ENCODE data around the gene CAMKMT.

- TF ChIP-seq, protein P1, sequence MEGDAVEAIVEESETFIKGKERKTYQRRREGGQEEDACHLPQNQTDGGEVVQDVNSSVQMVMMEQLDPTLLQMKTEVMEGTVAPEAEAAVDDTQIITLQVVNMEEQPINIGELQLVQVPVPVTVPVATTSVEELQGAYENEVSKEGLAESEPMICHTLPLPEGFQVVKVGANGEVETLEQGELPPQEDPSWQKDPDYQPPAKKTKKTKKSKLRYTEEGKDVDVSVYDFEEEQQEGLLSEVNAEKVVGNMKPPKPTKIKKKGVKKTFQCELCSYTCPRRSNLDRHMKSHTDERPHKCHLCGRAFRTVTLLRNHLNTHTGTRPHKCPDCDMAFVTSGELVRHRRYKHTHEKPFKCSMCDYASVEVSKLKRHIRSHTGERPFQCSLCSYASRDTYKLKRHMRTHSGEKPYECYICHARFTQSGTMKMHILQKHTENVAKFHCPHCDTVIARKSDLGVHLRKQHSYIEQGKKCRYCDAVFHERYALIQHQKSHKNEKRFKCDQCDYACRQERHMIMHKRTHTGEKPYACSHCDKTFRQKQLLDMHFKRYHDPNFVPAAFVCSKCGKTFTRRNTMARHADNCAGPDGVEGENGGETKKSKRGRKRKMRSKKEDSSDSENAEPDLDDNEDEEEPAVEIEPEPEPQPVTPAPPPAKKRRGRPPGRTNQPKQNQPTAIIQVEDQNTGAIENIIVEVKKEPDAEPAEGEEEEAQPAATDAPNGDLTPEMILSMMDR (conservative IDR thresholded peaks at IDR 0.05 in 1 of 2, IDR thresholded peaks at IDR 0.05 in 1 of 2; ENCODE audit: extremely low read depth in 1 of 2, insufficient read depth in 1 of 2, low read depth in 1 of 2, low read length in 2 of 2): no peak
- TF ChIP-seq EZH2 (IDR thresholded peaks at IDR 0.05; ENCODE audit: borderline replicate concordance, low read length): no peak
Measured at GRCh38 chr2:44596537-44597320, 235.0 kb downstream of the CAMKMT start.

Measured in mammary epithelial cell (primary cell).